HepG2 (cell line): ENCODE measurements around the gene PSMA2. TPM values are rescaled to one million over a fixed set of nuclear protein-coding genes. Genes with fewer than 3 reads are reported as not detected.

Experiments
- CBX1 ChIP-seq: IDR thresholded peaks from one replicate; pipeline ENCODE4 v1.6.1; 2016; ENCODE audit warnings: antibody characterized with exemption, low read depth
- DPF2 ChIP-seq: sonication (generic); formaldehyde crosslinking; IDR thresholded peaks from 2 replicates; pipeline ENCODE4 v1.4.0; 2020; ENCODE audit warnings: mild to moderate bottlenecking, low read depth, missing genetic modification reagents, borderline replicate concordance
- ELF1 ChIP-seq: sonication (generic); formaldehyde crosslinking; IDR thresholded peaks from 2 replicates; pipeline ENCODE4 v1.4.0; 2020; ENCODE audit warnings: missing genetic modification reagents
- GPN1 ChIP-seq: sonication (generic); formaldehyde crosslinking; IDR thresholded peaks from 2 replicates; pipeline ENCODE4 v1.5.1; 2020; ENCODE audit warnings: missing genetic modification reagents, borderline replicate concordance
- HMG20A ChIP-seq: IDR thresholded peaks from 2 replicates; pipeline ENCODE4 v1.6.1; 2016; ENCODE audit warnings: borderline replicate concordance
- KAT8 ChIP-seq: IDR thresholded peaks from 2 replicates; pipeline ENCODE4 v1.6.1; 2016; ENCODE audit warnings: missing genetic modification reagents, missing compliant biosample characterization
- KLF15 ChIP-seq: sonication (generic); formaldehyde crosslinking; IDR thresholded peaks from 2 replicates; pipeline ENCODE4 v1.8.1; 2023; ENCODE audit warnings: borderline replicate concordance, mild to moderate bottlenecking, inconsistent platforms, missing genetic modification reagents, mixed read lengths
- NFAT5 ChIP-seq: sonication (generic); formaldehyde crosslinking; IDR thresholded peaks from 2 replicates; pipeline ENCODE4 v1.4.0; 2020; ENCODE audit warnings: missing genetic modification reagents
- NFE2L1 ChIP-seq: sonication (generic); formaldehyde crosslinking; IDR thresholded peaks from 2 replicates; pipeline ENCODE4 v1.4.0; 2020; ENCODE audit warnings: missing genetic modification reagents, mild to moderate bottlenecking, borderline replicate concordance
- PBX3 ChIP-seq: sonication (generic); formaldehyde crosslinking; IDR thresholded peaks from 2 replicates; pipeline ENCODE4 v1.8.1; 2023; ENCODE audit warnings: missing genetic modification reagents, inconsistent platforms, borderline replicate concordance
- REST ChIP-seq, 2 experiments: IDR thresholded peaks; 2 replicates each; pipeline ENCODE4 v1.6.1; 2011 to 2012; ENCODE audit warnings: low read length in 2 of 2, borderline replicate concordance in 1 of 2, low read depth in 1 of 2, mild to moderate bottlenecking in 1 of 2, moderate library complexity in 1 of 2
- SP1 ChIP-seq, 2 experiments: fragments of 450-650 bp in 1 of 2; sonication (generic) in 1 of 2; formaldehyde crosslinking in 1 of 2; IDR thresholded peaks; 2 replicates each; pipeline versions ENCODE4 v1.4.0 to v1.6.1; 2016 to 2020; ENCODE audit warnings: missing genetic modification reagents in 1 of 2
- SSRP1 ChIP-seq: IDR thresholded peaks from 2 replicates; pipeline ENCODE4 v1.6.1; 2016; ENCODE audit warnings: control low read depth
- YEATS4 ChIP-seq: sonication (generic); formaldehyde crosslinking; IDR thresholded peaks from 2 replicates; pipeline ENCODE4 v1.4.0; 2020; ENCODE audit warnings: missing genetic modification reagents, borderline replicate concordance
- ZFAT ChIP-seq: sonication (generic); formaldehyde crosslinking; conservative IDR thresholded peaks from 2 replicates; pipeline ENCODE4 v1.8.1; 2023; ENCODE audit warnings: missing genetic modification reagents, inconsistent platforms
- ZNF329 ChIP-seq: sonication (generic); formaldehyde crosslinking; IDR thresholded peaks from 2 replicates; pipeline ENCODE4 v1.9.0; 2021; ENCODE audit warnings: low read depth, mild to moderate bottlenecking, missing genetic modification reagents
- ZNF576 ChIP-seq: sonication (generic); formaldehyde crosslinking; IDR thresholded peaks from 2 replicates; pipeline ENCODE4 v1.4.0; 2020; ENCODE audit warnings: mild to moderate bottlenecking, missing genetic modification reagents
- polyA plus RNA-seq, 8 experiments: library from polyadenylated mRNA; depleted of rRNA in 3 of 8; stranded (reverse) in 7 of 8; unstranded in 1 of 8; fragments of >200 nt; fragmentation: Illumina TruSeq in 4 of 8; extraction: Trizol in 4 of 8; gene quantifications; 2 replicates each; pipeline versions ENCODE4 v1.2.1 to v1.2.3, GENCODE V29; 2011 to 2016; ENCODE audit warnings: low read depth in 4 of 8, missing spikeins in 1 of 8, mixed read lengths in 1 of 8; ENCODE audit not compliant: insufficient read depth in 1 of 8
- total RNA-seq, 5 experiments: library from RNA; depleted of rRNA; stranded (reverse); fragments of >200 nt; fragmentation: Illumina TruSeq; extraction: Trizol; gene quantifications; 2 replicates each; pipeline ENCODE4 v1.2.3, GENCODE V29; 2016; ENCODE audit warnings: low read depth in 1 of 5

PSMA2 gene
- total and polyA plus RNA-seq, 2 of the 13 experiments (the other 11 are each of a cell fraction or from before 2014, with no cell fraction given), result 125 to 266 TPM

- TF ChIP-seq NFAT5 (CRISPR knock-in tag), result peak; percentile 92; the same call in 1 of the 2 replicates
- TF ChIP-seq SP1 (IDR thresholded peaks at IDR 0.05), result no peak
- peak; percentile 66 for TF ChIP-seq SP1 (CRISPR knock-in tag; IDR thresholded peaks at IDR 0.05)
- TF ChIP-seq YEATS4 (CRISPR knock-in tag), result no peak; the same call in none of the 2 replicates
- no peak for TF ChIP-seq CBX1
- no peak for TF ChIP-seq REST (IDR thresholded peaks at IDR 0.05; ENCODE audit: borderline replicate concordance in 1 of 2, low read depth in 1 of 2, low read length in 2 of 2)
- TF ChIP-seq HMG20A (CRISPR knock-in tag), result 0 out of 2 replicates have a peak, but pooled peaks have one; percentile 18
- no peak for TF ChIP-seq GPN1 (CRISPR knock-in tag)
- peak; percentile 90; the same call in 1 of the 2 replicates for TF ChIP-seq KLF15 (CRISPR knock-in tag)
- 0 out of 2 replicates have a peak, but pooled peaks have one; percentile 65 for TF ChIP-seq ZFAT (CRISPR knock-in tag)
- 0 out of 2 replicates have a peak, but pooled peaks have one; percentile 59 for TF ChIP-seq ZNF576 (CRISPR knock-in tag)
- TF ChIP-seq DPF2 (CRISPR knock-in tag), result no peak
- TF ChIP-seq SSRP1 (CRISPR knock-in tag), result no peak
- TF ChIP-seq PBX3, result 0 out of 2 replicates have a peak, but pooled peaks have one; percentile 44
- peak; percentile 82; the same call in 1 of the 2 replicates for TF ChIP-seq ELF1 (CRISPR knock-in tag)
- peak; percentile 83; the same call in 1 of the 2 replicates for TF ChIP-seq NFE2L1 (CRISPR knock-in tag)
- TF ChIP-seq ZNF329 (CRISPR knock-in tag), result peak; percentile 50; the same call in 1 of the 2 replicates
- peak; percentile 86 for TF ChIP-seq KAT8 (CRISPR knock-in tag)
Measured at GRCh38 chr7:42911454-42912447, 20.2 kb downstream of the PSMA2 start, which contains the start of gene C7orf25 (continued).
